Psoas muscle (tissue), 8 donors: ENCODE data around the gene CREBL2. TPM values are rescaled to one million over a fixed set of nuclear protein-coding genes. Genes with fewer than 3 reads are reported as not detected.

ENCODE experiments used
- ATAC-seq, 4 donors: fragments of 200-7000 bp; cut with Tn5 transposase; one replicate each; pipeline ENCODE4 v1.9.1; 2020; ENCODE audit warnings: moderate library complexity in 3 of 4, mild to moderate bottlenecking in 2 of 4
- DNase-seq, 2 donors: peaks; one replicate each; pipeline ENCODE4 v3.0.0-alpha.2; 2020
- H3K27ac ChIP-seq: fragments of 200-600 bp; one replicate; pipeline ENCODE4 v1.8.0; 2022
- H3K27me3 ChIP-seq, 3 donors: fragments of 200-600 bp in 1 of 3; one replicate each; pipeline versions ENCODE4 v1.6.1 to v1.8.0; 2013 to 2022; ENCODE audit warnings: low read length in 2 of 3, mild to moderate bottlenecking in 2 of 3, moderate library complexity in 1 of 3; ENCODE audit not compliant: insufficient read depth in 3 of 3
- H3K36me3 ChIP-seq, 2 donors: fragments of 200-600 bp in 1 of 2; one replicate each; pipeline versions ENCODE4 v1.6.1 to v1.8.0; 2013 to 2022; ENCODE audit warnings: low read depth in 1 of 2, mild to moderate bottlenecking in 1 of 2, moderate library complexity in 1 of 2; ENCODE audit not compliant: insufficient read depth in 1 of 2
- H3K4me1 ChIP-seq: fragments of 200-600 bp; one replicate; pipeline ENCODE4 v1.8.0; 2022
- H3K4me3 ChIP-seq: fragments of 200-600 bp; one replicate; pipeline ENCODE4 v1.8.0; 2022; ENCODE audit warnings: mild to moderate bottlenecking
- H3K9me3 ChIP-seq: fragments of 200-600 bp; one replicate; pipeline ENCODE4 v1.8.0; 2022
- WGBS, 3 donors: extraction: QIAGEN DNeasy Blood & Tissue Kit; methylation state at CpG; one replicate each; pipeline versions ENCODE4 v1.1.6 to v1.1.7; 2013; 5-methylcytosine and 5-hydroxymethylcytosine counted together
- intact Hi-C, 2 donors: fragments of 100-400 bp; cut with DNase I; formaldehyde crosslinking; loops; one replicate each; pipeline versions ENCODE4 v1.11.0 to v1.14.2; 2022
- polyA plus RNA-seq, 3 donors: library from polyadenylated mRNA; stranded (reverse); fragments of 200-250 nt; gene quantifications; one replicate each; pipeline ENCODE4 v1.2.3, GENCODE V29; 2013
- total RNA-seq, 4 donors: library from RNA; stranded (reverse); fragmentation: NEBNext Ultra II Directional in 2 of 4; extraction: Animal tissue kit (Norgen Biotek cat#: 25700) in 2 of 4; gene quantifications; one replicate each; pipeline versions ENCODE4 v1.2.1 to v1.2.4, GENCODE V29; 2021 to 2023
- TF ChIP-seq, protein P1 (sequence below): fragments of 200-600 bp; IDR thresholded peaks from one replicate; pipeline ENCODE4 v1.8.0; 2022; ENCODE audit warnings: antibody characterized with exemption
- donor health status: healthy with polysubstance abuse.
- donor health status: DM: no; HTN: no; CAD: no; lungs with moderate emphysema.
- donor health status: Bipolar disorder and iron deficiency.
- donor health status: healthy.
- donor health status: DM: yes; HTN: yes; CAD: no.
- donor health status: DM: no; HTN: no; CAD: no.
- donor health status: DM: no; HTN: no; CAD: no.
- donor health status: DM: yes; HTN: yes; CAD: no.

Gene CREBL2
- total and polyA plus RNA-seq, 7 donors, result 4.0 to 16.4 (median 6.7) TPM

GRCh38 chr12:12620730-12621315 lies 9.1 kb downstream of the CREBL2 start:
- Histone ChIP-seq H3K4me3 (no peak overlapping the region), H3K27me3 (no peaks in the 10 kb centered on the region), H3K4me1 (peaks cover 8% of the 10 kb centered on the region), H3K27ac (no peak overlapping the region), H3K9me3 (no peaks in the 10 kb centered on the region), H3K36me3 (no peaks in the 10 kb centered on the region)
- intact Hi-C loops, result no loop called here
- ATAC-seq (no peak), DNase-seq (no peak)
- WGBS, 3 donors, result 92 to 95% (median 93%) methylated on average over 6 of the region's 6 CpGs
- TF ChIP-seq, protein P1, sequence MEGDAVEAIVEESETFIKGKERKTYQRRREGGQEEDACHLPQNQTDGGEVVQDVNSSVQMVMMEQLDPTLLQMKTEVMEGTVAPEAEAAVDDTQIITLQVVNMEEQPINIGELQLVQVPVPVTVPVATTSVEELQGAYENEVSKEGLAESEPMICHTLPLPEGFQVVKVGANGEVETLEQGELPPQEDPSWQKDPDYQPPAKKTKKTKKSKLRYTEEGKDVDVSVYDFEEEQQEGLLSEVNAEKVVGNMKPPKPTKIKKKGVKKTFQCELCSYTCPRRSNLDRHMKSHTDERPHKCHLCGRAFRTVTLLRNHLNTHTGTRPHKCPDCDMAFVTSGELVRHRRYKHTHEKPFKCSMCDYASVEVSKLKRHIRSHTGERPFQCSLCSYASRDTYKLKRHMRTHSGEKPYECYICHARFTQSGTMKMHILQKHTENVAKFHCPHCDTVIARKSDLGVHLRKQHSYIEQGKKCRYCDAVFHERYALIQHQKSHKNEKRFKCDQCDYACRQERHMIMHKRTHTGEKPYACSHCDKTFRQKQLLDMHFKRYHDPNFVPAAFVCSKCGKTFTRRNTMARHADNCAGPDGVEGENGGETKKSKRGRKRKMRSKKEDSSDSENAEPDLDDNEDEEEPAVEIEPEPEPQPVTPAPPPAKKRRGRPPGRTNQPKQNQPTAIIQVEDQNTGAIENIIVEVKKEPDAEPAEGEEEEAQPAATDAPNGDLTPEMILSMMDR, result no peak

DNA sequence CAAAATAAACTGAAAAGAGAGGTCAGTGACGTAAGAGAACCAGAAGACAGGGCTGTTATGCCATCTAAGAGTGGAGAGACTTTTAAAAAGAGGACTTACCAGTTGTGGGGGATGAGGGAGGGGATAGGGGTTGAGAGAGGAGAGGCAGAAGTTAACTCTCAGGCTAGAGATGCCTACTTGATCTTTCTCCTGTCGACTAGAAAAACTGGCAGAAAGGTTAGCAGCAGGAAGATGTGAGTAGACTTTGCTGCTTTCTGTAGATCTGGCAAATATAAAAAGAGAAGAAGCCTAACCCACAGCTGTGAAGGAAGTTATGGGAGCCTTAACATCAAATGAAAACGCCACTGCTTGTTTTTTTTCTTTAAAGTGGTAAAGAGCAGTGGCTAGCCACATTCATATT lies 10.7 kb downstream of the CREBL2 start:
- Histone ChIP-seq H3K9me3 (no peaks in the 10 kb centered on the region), H3K36me3 (no peaks in the 10 kb centered on the region), H3K4me3 (no peak overlapping the region), H3K27ac (no peak overlapping the region), H3K4me1 (no peaks in the 10 kb centered on the region), H3K27me3 (no peaks in the 10 kb centered on the region)
- DNase-seq (no peak), ATAC-seq (no peak)
- 64 to 69% (median 68%) methylated on average over 3 of the region's 3 CpGs for WGBS, 3 donors
- TF ChIP-seq, protein P1, result no peak
- intact Hi-C loops, result no loop called here

DNA sequence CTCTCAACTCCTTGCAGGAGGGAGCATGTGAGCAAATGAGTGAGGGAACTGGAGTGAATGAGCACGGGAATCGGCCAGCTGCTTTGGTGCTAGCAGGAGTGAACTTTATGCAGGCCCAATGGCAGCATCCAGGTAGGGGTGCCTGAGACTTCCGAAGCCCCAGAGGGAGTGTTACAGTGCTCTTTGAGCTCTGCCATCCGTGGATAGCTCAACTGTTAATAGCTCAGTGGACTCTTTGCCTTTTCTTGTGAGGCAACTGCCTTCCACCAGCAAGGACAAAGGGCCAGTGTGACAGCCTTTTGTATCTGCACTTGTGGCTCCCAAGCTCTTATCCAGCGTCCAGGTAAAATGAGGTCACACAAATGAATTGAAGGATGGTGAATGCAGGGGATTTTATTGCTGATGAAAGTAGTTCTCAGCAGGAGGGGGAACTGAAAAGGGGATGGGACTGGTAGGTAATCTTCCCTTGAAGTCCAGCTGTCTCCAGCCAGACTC lies 12.9 kb downstream of the CREBL2 start:
- Histone ChIP-seq H3K4me3 (no peak overlapping the region), H3K27ac (no peak overlapping the region), H3K4me1 (peaks cover 8% of the 10 kb centered on the region), H3K9me3 (no peaks in the 10 kb centered on the region), H3K36me3 (no peaks in the 10 kb centered on the region), H3K27me3 (no peaks in the 10 kb centered on the region)
- WGBS, 3 donors, result 81 to 94% (median 90%) methylated on average over 5 of the region's 5 CpGs
- ATAC-seq, result no peak
- DNase-seq, result no peak
- TF ChIP-seq, protein P1, result no peak
- intact Hi-C loops, result no loop called here

GRCh38 chr12:12626471-12626870 lies 14.8 kb downstream of the CREBL2 start:
- Histone ChIP-seq H3K4me3 (no peak overlapping the region), H3K4me1 (peaks cover 12% of the 10 kb centered on the region), H3K27ac (no peak overlapping the region), H3K36me3 (no peaks in the 10 kb centered on the region), H3K27me3 (no peaks in the 10 kb centered on the region), H3K9me3 (no peaks in the 10 kb centered on the region)
- TF ChIP-seq, protein P1, result no peak
- DNase-seq (no peak), ATAC-seq (no peak)
- 85 to 97% (median 89%) methylated on average over 2 of the region's 2 CpGs for WGBS, 3 donors
- intact Hi-C loops, result no loop called here

GRCh38 chr12:12627308-12627827 lies 15.7 kb downstream of the CREBL2 start:
- TF ChIP-seq, protein P1, result no peak
- Histone ChIP-seq H3K27me3 (no peaks in the 10 kb centered on the region), H3K27ac (no peak overlapping the region), H3K9me3 (no peaks in the 10 kb centered on the region), H3K4me3 (no peak overlapping the region), H3K4me1 (peaks cover 12% of the 10 kb centered on the region), H3K36me3 (no peaks in the 10 kb centered on the region)
- ATAC-seq (no peak), DNase-seq (no peak)
- intact Hi-C loops, result no loop called here
- 90 to 96% (median 96%) methylated on average over 2 of the region's 2 CpGs for WGBS, 3 donors
